ENCODE data around the gene SPECC1L.
"Not testable (repeated sequence)": the region's sequence is repeated elsewhere in the genome, so short reads cannot be mapped to it uniquely, and the experiment has no call there.

SPECC1L gene

GRCh38 chr22:24289114-24289513 lies 18.5 kb downstream of the SPECC1L start:
- no peak for DNase-seq

- no peak for DNase-seq
These were observed 19.1 kb downstream of the SPECC1L start for GRCh38 chr22:24289741-24290163.

GRCh38 chr22:24290459-24290858 lies 19.8 kb downstream of the SPECC1L start:
- DNase-seq, result no peak

- no peak for DNase-seq
These were observed 21.0 kb downstream of the SPECC1L start for GRCh38 chr22:24291515-24292201.

- DNase-seq, result not testable (repeated sequence)
These were observed 21.7 kb downstream of the SPECC1L start for GRCh38 chr22:24292202-24292830.

GRCh38 chr22:24294913-24295312 lies 24.3 kb downstream of the SPECC1L start:
- DNase-seq, result not testable (repeated sequence)

GRCh38 chr22:24298497-24299155 lies 28.0 kb downstream of the SPECC1L start:
- not testable (repeated sequence) for DNase-seq

- DNase-seq, result not testable (repeated sequence)
These were observed 29.9 kb downstream of the SPECC1L start for GRCh38 chr22:24300522-24300921.

GRCh38 chr22:24302591-24302990 lies 32.0 kb downstream of the SPECC1L start:
- no peak for DNase-seq

- no peak for DNase-seq
These were observed 32.4 kb downstream of the SPECC1L start for GRCh38 chr22:24303007-24303406.

GRCh38 chr22:24304062-24304675 lies 33.5 kb downstream of the SPECC1L start:
- no peak for DNase-seq

- no peak for DNase-seq
These were observed 34.6 kb downstream of the SPECC1L start for GRCh38 chr22:24305260-24305692.

GRCh38 chr22:24310969-24311368 lies 40.3 kb downstream of the SPECC1L start:
- no peak for DNase-seq

- no peak for DNase-seq
These were observed 44.8 kb downstream of the SPECC1L start for GRCh38 chr22:24315367-24315966.

GRCh38 chr22:24316264-24316663 lies 45.6 kb downstream of the SPECC1L start:
- DNase-seq, result not testable (repeated sequence)

GRCh38 chr22:24317511-24317910 lies 46.9 kb downstream of the SPECC1L start:
- DNase-seq, result not testable (repeated sequence)

GRCh38 chr22:24319451-24319850 lies 48.8 kb downstream of the SPECC1L start:
- DNase-seq, result no peak

GRCh38 chr22:24321999-24322398 lies 51.4 kb downstream of the SPECC1L start:
- DNase-seq, result no peak

GRCh38 chr22:24322522-24322921 lies 51.9 kb downstream of the SPECC1L start:
- no peak for DNase-seq

- no peak for DNase-seq
These were observed 52.6 kb downstream of the SPECC1L start for GRCh38 chr22:24323233-24323632.

GRCh38 chr22:24323695-24324094 lies 53.1 kb downstream of the SPECC1L start:
- DNase-seq, result no peak

- no peak for DNase-seq
These were observed 53.5 kb downstream of the SPECC1L start for GRCh38 chr22:24324137-24324536.

- no peak for DNase-seq
These were observed 54.6 kb downstream of the SPECC1L start for GRCh38 chr22:24325105-24325757.
